ENCODE data around the gene TTC39A. TPM values are rescaled to one million over a fixed set of nuclear protein-coding genes. Genes with fewer than 3 reads are reported as not detected.

The TTC39A gene
- polyA plus RNA-seq, 1 donor (not counting 4 experiments of a cell fraction or from before 2014, with no cell fraction given) = 1.4 TPM

GRCh38 chr1:51302270-51302669 lies 28.1 kb downstream of the TTC39A start:
- FAIRE-seq (no peak), DNase-seq (ENCODE audit: low read depth, low spot score) (no peak)
- Histone ChIP-seq H3K4me3 (ENCODE audit: control insufficient read depth in 2 of 3, extremely low read depth in 1 of 3, insufficient read depth in 2 of 3, low read depth in 1 of 3, low read length in 3 of 3) (no peak overlapping the region), H3K27me3 (ENCODE audit: control insufficient read depth, extremely low read depth, insufficient read depth, low read length) (no peaks in the 10 kb centered on the region), H3K4me1 (ENCODE audit: control insufficient read depth, extremely low read depth, insufficient read depth, low read length) (no peaks in the 10 kb centered on the region), H3K27ac (ENCODE audit: control insufficient read depth, insufficient read depth, low read length) (no peak overlapping the region), H3K9me1 (ENCODE audit: control insufficient read depth, extremely low read depth, insufficient read depth, low read length) (no peaks in the 10 kb centered on the region), H3K4me2 (ENCODE audit: control insufficient read depth, extremely low read depth, insufficient read depth, low read depth, low read length) (no peak overlapping the region), H4K20me1 (ENCODE audit: control insufficient read depth, extremely low read depth, insufficient read depth, low read length) (no peaks in the 10 kb centered on the region), H3K9ac (ENCODE audit: control insufficient read depth, extremely low read depth, insufficient read depth, low read length) (no peak overlapping the region), H3K36me3 (ENCODE audit: control insufficient read depth in 2 of 2, extremely low read depth in 1 of 2, insufficient read depth in 2 of 2, low read length in 2 of 2) (no peaks in the 10 kb centered on the region), H3K9me3 (ENCODE audit: control insufficient read depth, low read depth, low read length) (no peaks in the 10 kb centered on the region), H3K79me2 (ENCODE audit: control insufficient read depth, insufficient read depth, low read length) (no peaks in the 10 kb centered on the region), H2AFZ (ENCODE audit: control insufficient read depth, low read length) (no peak overlapping the region)
- dilution Hi-C loops (cut with MboI; ENCODE audit: extremely low pct_ligation_motif_present, low sequenced_read_pairs) = no loop called here
- TF ChIP-seq, protein P1, sequence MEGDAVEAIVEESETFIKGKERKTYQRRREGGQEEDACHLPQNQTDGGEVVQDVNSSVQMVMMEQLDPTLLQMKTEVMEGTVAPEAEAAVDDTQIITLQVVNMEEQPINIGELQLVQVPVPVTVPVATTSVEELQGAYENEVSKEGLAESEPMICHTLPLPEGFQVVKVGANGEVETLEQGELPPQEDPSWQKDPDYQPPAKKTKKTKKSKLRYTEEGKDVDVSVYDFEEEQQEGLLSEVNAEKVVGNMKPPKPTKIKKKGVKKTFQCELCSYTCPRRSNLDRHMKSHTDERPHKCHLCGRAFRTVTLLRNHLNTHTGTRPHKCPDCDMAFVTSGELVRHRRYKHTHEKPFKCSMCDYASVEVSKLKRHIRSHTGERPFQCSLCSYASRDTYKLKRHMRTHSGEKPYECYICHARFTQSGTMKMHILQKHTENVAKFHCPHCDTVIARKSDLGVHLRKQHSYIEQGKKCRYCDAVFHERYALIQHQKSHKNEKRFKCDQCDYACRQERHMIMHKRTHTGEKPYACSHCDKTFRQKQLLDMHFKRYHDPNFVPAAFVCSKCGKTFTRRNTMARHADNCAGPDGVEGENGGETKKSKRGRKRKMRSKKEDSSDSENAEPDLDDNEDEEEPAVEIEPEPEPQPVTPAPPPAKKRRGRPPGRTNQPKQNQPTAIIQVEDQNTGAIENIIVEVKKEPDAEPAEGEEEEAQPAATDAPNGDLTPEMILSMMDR (optimal IDR thresholded peaks at IDR 0.05 in 1 of 3, IDR thresholded peaks at IDR 0.05 in 1 of 3, conservative IDR thresholded peaks at IDR 0.05 in 1 of 3; ENCODE audit: extremely low read depth in 1 of 3, insufficient read depth in 2 of 3, low read length in 3 of 3) = no peak

DNA sequence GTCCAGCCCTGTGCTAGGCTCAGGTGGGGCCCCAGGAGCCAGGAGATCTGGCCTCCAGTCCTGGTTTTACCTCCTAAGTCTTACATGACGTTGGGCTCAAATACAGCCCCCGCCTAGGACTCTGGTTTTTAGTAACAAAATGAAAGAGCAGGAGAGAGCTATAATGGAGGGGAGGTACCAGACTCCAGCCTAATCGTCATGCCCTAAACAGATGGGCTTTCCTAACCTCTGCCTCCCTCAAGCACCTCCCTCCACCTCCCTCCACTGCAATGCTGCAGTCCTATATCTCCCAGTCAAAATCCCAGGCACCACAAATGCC lies 28.6 kb downstream of the TTC39A start:
- Histone ChIP-seq H2AFZ (ENCODE audit: control insufficient read depth, low read length) (no peak overlapping the region), H3K4me2 (ENCODE audit: control insufficient read depth, extremely low read depth, insufficient read depth, low read depth, low read length) (no peak overlapping the region), H3K79me2 (ENCODE audit: control insufficient read depth, insufficient read depth, low read length) (no peaks in the 10 kb centered on the region), H3K27ac (ENCODE audit: control insufficient read depth, insufficient read depth, low read length) (no peak overlapping the region), H4K20me1 (ENCODE audit: control insufficient read depth, extremely low read depth, insufficient read depth, low read length) (no peaks in the 10 kb centered on the region), H3K4me1 (ENCODE audit: control insufficient read depth, extremely low read depth, insufficient read depth, low read length) (peaks cover 3% of the 10 kb centered on the region), H3K9me1 (ENCODE audit: control insufficient read depth, extremely low read depth, insufficient read depth, low read length) (no peaks in the 10 kb centered on the region), H3K9me3 (ENCODE audit: control insufficient read depth, low read depth, low read length) (no peaks in the 10 kb centered on the region), H3K27me3 (ENCODE audit: control insufficient read depth, extremely low read depth, insufficient read depth, low read length) (no peaks in the 10 kb centered on the region), H3K4me3 (ENCODE audit: control insufficient read depth in 2 of 3, extremely low read depth in 1 of 3, insufficient read depth in 2 of 3, low read depth in 1 of 3, low read length in 3 of 3) (no peak overlapping the region), H3K9ac (ENCODE audit: control insufficient read depth, extremely low read depth, insufficient read depth, low read length) (no peak overlapping the region), H3K36me3 (ENCODE audit: control insufficient read depth in 2 of 2, extremely low read depth in 1 of 2, insufficient read depth in 2 of 2, low read length in 2 of 2) (no peaks in the 10 kb centered on the region)
- dilution Hi-C loops (cut with MboI; ENCODE audit: extremely low pct_ligation_motif_present, low sequenced_read_pairs) = no loop called here
- FAIRE-seq (no peak), DNase-seq (ENCODE audit: low read depth, low spot score) (no peak)
- TF ChIP-seq EZH2 (IDR thresholded peaks at IDR 0.05; ENCODE audit: low read length) = no peak
- TF ChIP-seq, protein P1 (optimal IDR thresholded peaks at IDR 0.05 in 1 of 3, IDR thresholded peaks at IDR 0.05 in 1 of 3, conservative IDR thresholded peaks at IDR 0.05 in 1 of 3; ENCODE audit: extremely low read depth in 1 of 3, insufficient read depth in 2 of 3, low read length in 3 of 3) = no peak

All from keratinocyte (primary cell).